K562 (cell line): ENCODE measurements around the gene GPN3. TPM values are rescaled to one million over a fixed set of nuclear protein-coding genes. Genes with fewer than 3 reads are reported as not detected.
A peak's percentile ranks its signal among the peaks of the same experiment; 100 is the strongest.

Experiments
- ARID1B ChIP-seq: fragments of 450-650 bp; IDR thresholded peaks from 2 replicates; pipeline ENCODE4 v1.6.1; 2016; ENCODE audit warnings: antibody characterized with exemption, mild to moderate bottlenecking, inconsistent platforms
- ATF1 ChIP-seq, 2 experiments: fragments of 450-650 bp in 1 of 2; IDR thresholded peaks; 2 replicates each; pipeline ENCODE4 v1.6.1; 2016; ENCODE audit warnings: missing compliant biosample characterization in 1 of 2, missing genetic modification characterization in 1 of 2
- BMI1 ChIP-seq: fragments of 150-350 bp; IDR thresholded peaks from 2 replicates; pipeline ENCODE4 v1.6.1; 2014; ENCODE audit warnings: low read length
- DDX20 ChIP-seq: fragments of 450-650 bp; IDR thresholded peaks from 2 replicates; pipeline ENCODE4 v1.6.1; 2016; ENCODE audit warnings: missing genetic modification characterization, low read depth, mild to moderate bottlenecking, missing compliant biosample characterization, moderate library complexity
- EP300 ChIP-seq: IDR thresholded peaks from 2 replicates; pipeline ENCODE4 v1.6.1; 2012; ENCODE audit warnings: low read length, improper control_type of control experiment
- GABPB2 ChIP-seq: fragments of 250-450 bp; sonication (Bioruptor Pico); conservative IDR thresholded peaks from 2 replicates; pipeline ENCODE4 v1.5.1; 2021; ENCODE audit warnings: mild to moderate bottlenecking
- KLF16 ChIP-seq: IDR thresholded peaks from 2 replicates; pipeline ENCODE4 v1.6.1; 2016; ENCODE audit warnings: antibody characterized with exemption
- MEF2A ChIP-seq: IDR thresholded peaks from 2 replicates; pipeline ENCODE4 v1.6.1; 2011; ENCODE audit warnings: low read depth, mild to moderate bottlenecking, low read length, moderate library complexity; ENCODE audit not compliant: control insufficient read depth
- NBN ChIP-seq: fragments of 450-650 bp; IDR thresholded peaks from 2 replicates; pipeline ENCODE4 v1.6.1; 2016; ENCODE audit warnings: low read depth, mild to moderate bottlenecking
- NR2C2 ChIP-seq, 2 experiments: fragments of 200-800 bp in 1 of 2; sonication (Bioruptor generic) in 1 of 2; sonication (generic) in 1 of 2; formaldehyde crosslinking in 1 of 2; IDR thresholded peaks; 2 replicates each; pipeline versions ENCODE4 v1.6.1 to v1.8.0; 2016 to 2022; ENCODE audit warnings: mild to moderate bottlenecking in 1 of 2, missing compliant biosample characterization in 1 of 2, missing genetic modification characterization in 1 of 2, missing genetic modification reagents in 1 of 2
- POLR2AphosphoS5 ChIP-seq: IDR thresholded peaks from 2 replicates; pipeline ENCODE4 v1.6.1; 2011; ENCODE audit warnings: mild to moderate bottlenecking, low read depth, low read length, moderate library complexity; ENCODE audit not compliant: control insufficient read depth, insufficient read depth
- PTTG1 ChIP-seq: fragments of 450-650 bp; IDR thresholded peaks from 2 replicates; pipeline ENCODE4 v1.6.1; 2016; ENCODE audit warnings: low read depth, mild to moderate bottlenecking, missing genetic modification characterization, missing compliant biosample characterization
- PYGO2 ChIP-seq: fragments of 450-650 bp; IDR thresholded peaks from 2 replicates; pipeline ENCODE4 v1.6.1; 2016; ENCODE audit warnings: mild to moderate bottlenecking, missing genetic modification characterization, moderate library complexity, missing compliant biosample characterization
- RAD21 ChIP-seq, 2 experiments: fragments of 250-450 bp in 1 of 2; fragments of 450-650 bp in 1 of 2; sonication (Bioruptor Pico) in 1 of 2; formaldehyde crosslinking in 1 of 2; IDR thresholded peaks in 1 of 2; conservative IDR thresholded peaks in 1 of 2; 2 replicates each; pipeline versions ENCODE4 v1.4.0 to v1.8.0; 2020 to 2022; ENCODE audit warnings: mild to moderate bottlenecking in 2 of 2, moderate library complexity in 1 of 2
- RBM17 ChIP-seq: fragments of 200-400 bp; formaldehyde crosslinking; IDR thresholded peaks from 2 replicates; pipeline ENCODE4 v1.6.1; 2017; ENCODE audit warnings: low read depth, mild to moderate bottlenecking, low read length, borderline replicate concordance
- SRSF7 ChIP-seq: fragments of 200-400 bp; formaldehyde crosslinking; optimal IDR thresholded peaks from 2 replicates; pipeline ENCODE3; 2017; ENCODE audit warnings: mild to moderate bottlenecking, low read depth, low read length
- ZNF212 ChIP-seq: fragments of 450-650 bp; formaldehyde crosslinking; IDR thresholded peaks from 2 replicates; pipeline ENCODE4 v1.4.0; 2020; ENCODE audit warnings: mild to moderate bottlenecking
- ZNF324 ChIP-seq: fragments of 250-450 bp; sonication (Bioruptor Pico); IDR thresholded peaks from 2 replicates; pipeline ENCODE4 v1.4.0; 2020; ENCODE audit warnings: mild to moderate bottlenecking
- polyA plus RNA-seq, 8 experiments: library from polyadenylated mRNA; depleted of rRNA in 4 of 8; stranded (reverse) in 5 of 8; unstranded in 3 of 8; fragments of >200 nt; fragmentation: Nextera tagmentation in 2 of 8; fragmentation: Illumina TruSeq in 1 of 8; extraction: Ambion mirVana in 2 of 8; extraction: Trizol in 1 of 8; gene quantifications; 2 replicates each; pipeline versions ENCODE4 v1.2.1 to v1.2.3, GENCODE V29; 2011 to 2014; ENCODE audit warnings: inconsistent platforms in 1 of 8, missing spikeins in 1 of 8
- total RNA-seq, 7 experiments: library from RNA; depleted of rRNA in 6 of 7; stranded (reverse); fragments of >200 nt in 6 of 7; fragmentation: Illumina TruSeq in 2 of 7; extraction: Trizol in 2 of 7; gene quantifications; 2 replicates each; pipeline versions ENCODE4 v1.2.1 to v1.2.3, GENCODE V29; 2011 to 2021; ENCODE audit warnings: low replicate concordance in 1 of 7
- TF ChIP-seq, protein P1 (sequence below): IDR thresholded peaks from 2 replicates; pipeline ENCODE4 v1.6.1; 2016; ENCODE audit warnings: missing genetic modification characterization, missing compliant biosample characterization
- TF ChIP-seq, protein P2 (sequence below): sonication (generic); formaldehyde crosslinking; IDR thresholded peaks from 2 replicates; pipeline ENCODE4 v1.8.0; 2022; ENCODE audit warnings: mild to moderate bottlenecking, missing genetic modification reagents
- TF ChIP-seq, protein P3 (sequence below): sonication (generic); formaldehyde crosslinking; IDR thresholded peaks from 2 replicates; pipeline ENCODE4 v1.8.1; 2022; ENCODE audit warnings: missing genetic modification reagents

GPN3 gene
- total and polyA plus RNA-seq, 9 of the 15 experiments (the other 6 are each of a cell fraction or from before 2014, with no cell fraction given): 35.8 to 123 (median 64.2) TPM

GRCh38 chr12:110501752-110502738, 34.0 kb upstream of the GPN3 start, which contains the start of the genes RAD9B and VPS29 (continued):
- TF ChIP-seq, protein P1, sequence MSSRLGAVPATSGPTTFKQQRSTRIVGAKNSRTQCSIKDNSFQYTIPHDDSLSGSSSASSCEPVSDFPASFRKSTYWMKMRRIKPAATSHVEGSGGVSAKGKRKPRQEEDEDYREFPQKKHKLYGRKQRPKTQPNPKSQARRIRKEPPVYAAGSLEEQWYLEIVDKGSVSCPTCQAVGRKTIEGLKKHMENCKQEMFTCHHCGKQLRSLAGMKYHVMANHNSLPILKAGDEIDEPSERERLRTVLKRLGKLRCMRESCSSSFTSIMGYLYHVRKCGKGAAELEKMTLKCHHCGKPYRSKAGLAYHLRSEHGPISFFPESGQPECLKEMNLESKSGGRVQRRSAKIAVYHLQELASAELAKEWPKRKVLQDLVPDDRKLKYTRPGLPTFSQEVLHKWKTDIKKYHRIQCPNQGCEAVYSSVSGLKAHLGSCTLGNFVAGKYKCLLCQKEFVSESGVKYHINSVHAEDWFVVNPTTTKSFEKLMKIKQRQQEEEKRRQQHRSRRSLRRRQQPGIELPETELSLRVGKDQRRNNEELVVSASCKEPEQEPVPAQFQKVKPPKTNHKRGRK (tag): no peak
- TF ChIP-seq, protein P2, sequence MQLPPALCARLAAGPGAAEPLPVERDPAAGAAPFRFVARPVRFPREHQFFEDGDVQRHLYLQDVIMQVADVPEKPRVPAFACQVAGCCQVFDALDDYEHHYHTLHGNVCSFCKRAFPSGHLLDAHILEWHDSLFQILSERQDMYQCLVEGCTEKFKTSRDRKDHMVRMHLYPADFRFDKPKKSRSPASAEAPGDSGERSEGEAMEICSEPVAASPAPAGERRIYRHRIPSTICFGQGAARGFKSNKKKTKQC (CRISPR knock-in tag): peak; percentile 99
- peak; percentile 88 for TF ChIP-seq NR2C2 (CRISPR knock-in tag; IDR thresholded peaks at IDR 0.05)
- peak; percentile 73 for TF ChIP-seq NR2C2 (tag; IDR thresholded peaks at IDR 0.05)
- TF ChIP-seq ARID1B: peak; percentile 16; the same call in 1 of the 2 replicates
- peak; percentile 96 for TF ChIP-seq POLR2AphosphoS5
- TF ChIP-seq RBM17: no peak
- TF ChIP-seq ZNF212: no peak
- no peak for TF ChIP-seq ATF1 (CRISPR knock-in tag; IDR thresholded peaks at IDR 0.05)
- TF ChIP-seq ATF1 (tag; IDR thresholded peaks at IDR 0.05): peak; percentile 88
- peak; percentile 67 for TF ChIP-seq EP300
- peak; percentile 88 for TF ChIP-seq KLF16
- TF ChIP-seq GABPB2 (CRISPR knock-in tag): no peak
- TF ChIP-seq DDX20 (tag): peak; percentile 78
- TF ChIP-seq NBN: peak; percentile 90
- TF ChIP-seq MEF2A: no peak
- TF ChIP-seq BMI1: no peak
- TF ChIP-seq ZNF324: peak; percentile 67; the same call in 1 of the 2 replicates
- no peak for TF ChIP-seq RAD21 (CRISPR knock-in tag; conservative IDR thresholded peaks at IDR 0.05 in 1 of 2, IDR thresholded peaks at IDR 0.05 in 1 of 2)
- no peak for TF ChIP-seq SRSF7
- TF ChIP-seq PTTG1 (tag): peak; percentile 77
- peak; percentile 79 for TF ChIP-seq PYGO2
- TF ChIP-seq, protein P3, sequence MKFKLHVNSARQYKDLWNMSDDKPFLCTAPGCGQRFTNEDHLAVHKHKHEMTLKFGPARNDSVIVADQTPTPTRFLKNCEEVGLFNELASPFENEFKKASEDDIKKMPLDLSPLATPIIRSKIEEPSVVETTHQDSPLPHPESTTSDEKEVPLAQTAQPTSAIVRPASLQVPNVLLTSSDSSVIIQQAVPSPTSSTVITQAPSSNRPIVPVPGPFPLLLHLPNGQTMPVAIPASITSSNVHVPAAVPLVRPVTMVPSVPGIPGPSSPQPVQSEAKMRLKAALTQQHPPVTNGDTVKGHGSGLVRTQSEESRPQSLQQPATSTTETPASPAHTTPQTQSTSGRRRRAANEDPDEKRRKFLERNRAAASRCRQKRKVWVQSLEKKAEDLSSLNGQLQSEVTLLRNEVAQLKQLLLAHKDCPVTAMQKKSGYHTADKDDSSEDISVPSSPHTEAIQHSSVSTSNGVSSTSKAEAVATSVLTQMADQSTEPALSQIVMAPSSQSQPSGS (CRISPR knock-in tag): no peak
